ENCODE measurements around the gene APOL2. TPM values are rescaled to one million over a fixed set of nuclear protein-coding genes. Genes with fewer than 3 reads are reported as not detected.
"Not testable (repeated sequence)": the region's sequence is repeated elsewhere in the genome, so short reads cannot be mapped to it uniquely, and the experiment has no call there.

APOL2 gene
- polyA plus RNA-seq, 3 donors, result 24.8 to 45.4 (median 28.7) TPM

GRCh38 chr22:36271231-36271630 lies 31.9 kb upstream of the APOL2 start:
- not testable (repeated sequence) for DNase-seq (ENCODE audit: extremely low read depth in 1 of 11, low read depth in 9 of 11, low spot score in 4 of 11)

GRCh38 chr22:36267896-36268485 lies 28.7 kb upstream of the APOL2 start:
- no peak for DNase-seq (ENCODE audit: extremely low read depth in 1 of 11, low read depth in 9 of 11, low spot score in 4 of 11)

DNA sequence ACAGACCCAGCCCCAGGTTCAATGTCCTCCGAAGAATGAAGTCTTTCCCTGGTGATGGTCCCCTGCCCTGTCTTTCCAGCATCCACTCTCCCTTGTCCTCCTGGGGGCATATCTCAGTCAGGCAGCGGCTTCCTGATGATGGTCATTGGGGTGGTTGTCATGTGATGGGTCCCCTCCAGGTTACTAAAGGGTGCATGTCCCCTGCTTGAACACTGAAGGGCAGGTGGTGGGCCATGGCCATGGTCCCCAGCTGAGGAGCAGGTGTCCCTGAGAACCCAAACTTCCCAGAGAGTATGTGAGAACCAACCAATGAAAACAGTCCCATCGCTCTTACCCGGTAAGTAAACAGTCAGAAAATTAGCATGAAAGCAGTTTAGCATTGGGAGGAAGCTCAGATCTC lies 27.7 kb upstream of the APOL2 start:
- DNase-seq (ENCODE audit: extremely low read depth in 1 of 11, low read depth in 9 of 11, low spot score in 4 of 11), result no peak

DNA sequence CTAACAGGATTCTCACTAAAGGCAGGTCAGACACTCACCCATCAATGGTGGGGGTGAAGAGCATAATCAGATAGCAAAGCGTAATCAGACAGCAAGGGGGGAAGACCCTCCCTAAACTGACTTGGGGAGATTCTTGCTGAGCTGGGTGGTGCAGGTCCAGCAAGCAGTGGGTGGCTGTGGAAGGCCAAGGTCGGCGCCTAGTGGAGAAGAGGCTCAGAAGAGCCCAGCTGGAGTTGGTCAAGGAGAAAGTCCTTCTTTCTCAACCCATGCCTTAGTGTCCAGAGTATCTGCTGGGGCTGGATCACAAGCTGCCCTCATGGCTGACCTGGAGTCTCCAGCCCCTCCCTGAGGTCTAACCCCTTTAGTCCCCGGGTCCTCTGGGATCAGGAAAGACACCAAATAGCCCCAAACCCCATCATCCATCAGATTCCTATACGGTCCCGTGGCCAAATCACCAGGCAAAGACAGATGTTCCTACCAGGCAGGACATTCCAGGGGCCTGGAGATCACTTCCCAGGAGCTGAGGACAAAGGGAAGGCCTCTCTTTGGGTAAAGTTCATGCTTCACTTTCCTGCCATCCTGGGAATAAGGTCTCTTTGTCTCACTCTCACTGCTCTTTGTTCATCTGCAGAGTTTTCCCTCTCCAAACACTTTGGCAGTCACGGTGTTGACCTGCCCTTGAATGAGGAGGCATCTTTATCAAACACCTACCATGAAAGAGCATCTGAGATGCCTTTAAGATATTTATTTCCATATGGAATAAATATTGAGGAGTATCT lies 24.7 kb upstream of the APOL2 start:
- not testable (repeated sequence) for DNase-seq (ENCODE audit: extremely low read depth in 1 of 11, low read depth in 9 of 11, low spot score in 4 of 11)

DNA sequence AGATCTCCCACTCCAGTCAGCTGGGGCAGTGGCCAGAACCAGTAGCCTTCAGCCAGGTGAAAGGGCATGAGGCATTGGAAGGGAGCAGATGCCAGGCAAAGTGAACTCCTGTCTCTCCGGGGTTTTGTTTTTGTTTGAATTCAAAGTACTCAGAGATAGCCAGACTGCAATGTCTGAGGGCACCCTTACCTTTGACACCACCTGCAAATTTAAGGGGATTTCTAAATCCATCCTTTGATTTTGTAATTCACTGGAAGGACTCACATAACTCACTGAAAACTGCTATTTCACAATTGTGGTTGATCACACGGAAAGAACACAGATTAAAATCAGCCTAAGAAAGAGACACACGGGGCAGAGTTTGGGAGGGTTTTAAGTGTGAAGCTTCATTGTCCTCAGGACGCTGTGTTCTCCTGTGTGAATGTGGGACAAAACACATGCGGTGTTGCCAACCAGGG lies 23.9 kb upstream of the APOL2 start:
- not testable (repeated sequence) for DNase-seq (ENCODE audit: extremely low read depth in 1 of 11, low read depth in 9 of 11, low spot score in 4 of 11)

- DNase-seq (ENCODE audit: extremely low read depth in 1 of 11, low read depth in 9 of 11, low spot score in 4 of 11), result not testable (repeated sequence)
Measured at GRCh38 chr22:36262307-36262706, 23.0 kb upstream of the APOL2 start.

- DNase-seq (ENCODE audit: extremely low read depth in 1 of 11, low read depth in 9 of 11, low spot score in 4 of 11), result not testable (repeated sequence)
Measured at GRCh38 chr22:36261675-36262074, 22.3 kb upstream of the APOL2 start.

DNA sequence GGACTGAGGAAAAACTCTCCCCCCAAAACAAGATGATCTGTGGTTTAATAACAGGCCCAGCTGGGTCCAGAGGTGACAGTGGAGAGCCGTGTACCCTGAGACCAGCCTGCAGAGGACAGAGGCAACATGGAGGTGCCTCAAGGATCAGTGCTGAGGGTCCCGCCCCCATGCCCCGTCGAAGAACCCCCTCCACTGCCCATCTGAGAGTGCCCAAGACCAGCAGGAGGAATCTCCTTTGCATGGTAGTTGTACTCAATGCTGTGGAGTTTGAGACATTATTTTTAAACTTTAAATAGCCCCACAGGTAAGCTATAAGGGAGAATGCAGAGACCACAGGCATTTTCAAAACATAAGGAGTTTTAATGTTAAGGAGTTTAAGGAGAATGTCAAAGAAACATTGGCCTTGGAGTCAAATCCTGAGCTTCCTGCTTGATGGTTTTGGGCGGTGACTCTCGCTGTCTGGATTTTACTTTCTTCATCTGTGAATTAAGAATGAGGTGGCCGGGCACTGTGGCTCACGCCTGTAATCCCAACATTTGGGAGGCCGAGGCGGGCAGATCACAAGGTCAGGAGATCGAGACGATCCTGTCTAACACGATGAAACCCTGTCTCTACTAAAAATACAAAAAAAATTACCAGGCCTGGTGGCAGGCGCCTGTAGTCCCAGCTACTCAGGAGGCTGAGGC lies 20.4 kb upstream of the APOL2 start:
- DNase-seq (ENCODE audit: extremely low read depth in 1 of 11, low read depth in 9 of 11, low spot score in 4 of 11), result no peak

- peak in 2 of 11 donors; percentile 26 to 38 for DNase-seq (ENCODE audit: extremely low read depth in 1 of 11, low read depth in 9 of 11, low spot score in 4 of 11)
Measured at GRCh38 chr22:36258701-36259614, 19.6 kb upstream of the APOL2 start.

DNA sequence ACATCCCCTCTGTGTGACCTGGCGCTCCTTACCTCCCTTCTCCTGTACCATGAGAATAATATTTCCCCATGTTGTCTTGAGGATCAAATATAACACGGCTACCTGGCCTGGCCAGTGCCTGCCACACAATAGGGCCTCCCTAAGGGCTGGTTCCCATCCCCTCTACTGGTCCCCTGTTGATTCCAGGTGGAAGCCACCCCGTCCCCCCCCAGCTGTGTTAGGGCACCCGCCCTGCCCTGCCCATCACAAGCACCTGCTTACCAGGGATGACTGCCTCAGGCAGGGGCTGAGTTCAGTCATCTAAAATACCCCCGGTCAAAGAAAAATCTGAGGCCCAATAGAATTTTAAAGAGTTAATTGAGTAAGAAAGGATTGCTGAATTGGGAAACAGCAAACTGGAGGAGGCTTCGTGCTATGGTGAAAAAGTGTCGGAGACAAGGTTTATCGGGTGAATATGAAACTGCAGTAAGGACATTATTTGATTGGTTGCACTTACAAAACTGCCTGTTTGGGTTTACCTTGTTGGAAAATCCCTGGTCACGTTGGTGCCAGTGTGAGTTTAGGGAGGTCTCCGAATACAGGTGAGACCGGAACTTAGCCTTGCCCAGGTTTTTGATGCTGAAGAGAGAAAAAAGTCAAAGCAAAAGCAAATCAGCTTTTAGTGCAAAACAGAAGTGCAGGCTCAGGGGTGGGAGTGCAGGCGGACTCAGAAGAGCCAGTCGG lies 18.8 kb upstream of the APOL2 start:
- no peak for DNase-seq (ENCODE audit: extremely low read depth in 1 of 11, low read depth in 9 of 11, low spot score in 4 of 11)

DNA sequence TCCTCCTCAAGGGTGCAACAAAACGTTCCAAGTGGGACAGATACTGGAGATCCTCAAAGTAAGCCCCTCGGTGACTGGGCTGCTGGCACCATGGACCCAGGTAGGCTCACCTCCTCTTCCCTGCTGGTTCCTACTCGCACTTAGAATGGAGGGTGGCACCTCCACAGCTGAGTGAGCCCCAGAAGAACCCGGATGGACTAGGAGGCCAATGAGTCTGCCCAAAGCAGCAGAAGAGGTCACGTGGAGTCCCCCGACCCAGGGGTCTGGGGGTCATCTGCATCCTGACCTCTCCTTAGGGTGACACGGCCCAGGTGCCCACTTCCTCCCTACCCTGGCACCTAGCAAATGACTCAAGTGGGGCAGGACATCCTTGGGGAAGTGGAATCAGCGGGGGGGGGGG lies 18.0 kb upstream of the APOL2 start:
- DNase-seq (ENCODE audit: extremely low read depth in 1 of 11, low read depth in 9 of 11, low spot score in 4 of 11), result no peak

- DNase-seq (ENCODE audit: extremely low read depth in 1 of 11, low read depth in 9 of 11, low spot score in 4 of 11), result no peak
Measured at GRCh38 chr22:36256478-36256877, 17.2 kb upstream of the APOL2 start.

GRCh38 chr22:36255572-36255971 lies 16.2 kb upstream of the APOL2 start:
- not testable (repeated sequence) for DNase-seq (ENCODE audit: extremely low read depth in 1 of 11, low read depth in 9 of 11, low spot score in 4 of 11)

DNA sequence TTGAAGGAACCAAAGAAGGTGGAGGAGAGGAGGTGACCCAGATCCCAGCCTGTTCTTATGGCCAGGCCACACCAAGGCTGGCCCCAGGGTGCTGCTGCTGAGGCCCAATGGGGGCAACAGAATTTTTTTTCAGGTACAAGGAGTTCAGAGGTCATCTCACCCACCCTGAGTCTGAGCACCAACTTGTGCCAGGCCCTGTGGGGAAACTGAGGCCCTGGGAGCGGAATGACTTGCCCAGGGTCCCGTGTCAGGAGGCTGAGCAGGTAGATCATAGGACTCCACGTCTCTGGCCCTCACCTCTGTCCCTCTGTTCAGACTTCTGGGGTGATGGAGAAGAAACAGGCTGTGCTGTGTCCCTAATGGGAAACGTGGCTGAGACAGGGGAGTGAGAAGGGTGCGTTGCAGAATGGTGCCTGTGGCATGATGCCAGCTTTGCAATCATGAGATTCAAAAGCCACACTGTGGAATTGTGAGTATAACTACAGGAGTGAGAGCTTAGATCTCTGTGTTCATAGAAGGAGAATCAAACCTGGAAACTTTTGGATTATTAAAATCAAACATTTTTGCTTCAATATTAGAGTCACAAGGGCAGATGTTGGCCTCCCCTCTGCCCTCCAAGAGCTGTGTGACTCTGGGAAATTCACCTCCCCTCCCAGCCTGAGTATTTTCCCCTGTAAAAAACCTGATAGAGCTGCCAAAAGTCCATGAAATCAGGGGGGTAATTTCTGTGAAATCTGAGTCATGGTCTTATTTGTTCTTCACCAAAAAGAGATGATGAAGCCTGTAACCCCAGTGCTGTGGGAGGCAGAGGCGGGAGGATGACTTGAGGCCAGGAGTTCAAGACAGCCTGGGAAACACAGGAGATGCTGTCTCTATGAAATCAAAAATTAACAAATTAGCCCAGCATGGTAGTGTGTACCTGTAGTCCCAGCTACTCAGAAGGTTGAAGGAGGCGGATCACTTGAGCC lies 14.5 kb upstream of the APOL2 start:
- no peak for DNase-seq (ENCODE audit: extremely low read depth in 1 of 11, low read depth in 9 of 11, low spot score in 4 of 11)

- DNase-seq (ENCODE audit: extremely low read depth in 1 of 11, low read depth in 9 of 11, low spot score in 4 of 11), result no peak
Measured at GRCh38 chr22:36252754-36253522, 13.6 kb upstream of the APOL2 start, which contains the start of gene APOL1. APOL1 (plus strand) TSS chr22:36253133; CDS start chr22:36254956, 1,823 bp downstream.

DNA sequence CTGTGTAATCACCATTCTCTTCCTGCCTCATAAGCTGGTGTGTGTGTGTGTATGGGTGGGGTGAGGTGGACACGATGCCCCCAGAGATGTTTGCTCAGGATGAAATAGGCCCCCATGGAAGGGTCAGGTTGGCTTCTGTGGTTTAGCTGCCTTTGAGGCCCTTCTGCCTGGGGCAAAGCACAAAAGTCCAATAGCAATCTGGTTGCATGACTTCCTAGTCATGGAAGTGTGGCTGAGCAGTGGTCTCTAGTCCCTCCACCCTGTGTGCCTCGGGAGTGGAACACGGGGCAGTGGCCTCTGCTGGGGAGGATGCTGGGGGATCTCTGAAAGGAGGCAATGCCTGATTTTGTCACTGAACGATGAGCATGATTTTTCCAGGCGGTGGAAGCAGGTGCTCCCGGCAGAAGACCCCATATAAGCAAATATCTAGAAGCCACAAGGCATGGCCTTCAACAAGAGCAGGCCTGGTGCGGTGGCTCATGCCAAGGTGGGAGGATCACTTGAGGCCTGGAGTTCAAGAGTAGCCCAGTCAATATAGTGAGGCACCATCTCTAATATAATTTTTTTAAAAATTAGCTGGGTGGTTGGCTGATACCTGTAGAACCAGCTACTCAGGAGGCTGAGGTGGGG lies 12.8 kb upstream of the APOL2 start:
- not testable (repeated sequence) for DNase-seq (ENCODE audit: extremely low read depth in 1 of 11, low read depth in 9 of 11, low spot score in 4 of 11)
